Right renal cortex interstitium (tissue), 3 donors: Measurements from ENCODE around the gene ESYT1. TPM values are rescaled to one million over a fixed set of nuclear protein-coding genes. Genes with fewer than 3 reads are reported as not detected.
"Not testable (repeated sequence)": the region's sequence is repeated elsewhere in the genome, so short reads cannot be mapped to it uniquely, and the experiment has no call there.

Source experiments
- DNase-seq, 3 donors: peaks; one replicate each; pipeline ENCODE4 v3.0.0-alpha.2; 2013; ENCODE audit warnings: low read depth in 3 of 3, low spot score in 2 of 3
- polyA plus RNA-seq, 3 donors: library from polyadenylated mRNA; unstranded; fragments of 120-200 nt; gene quantifications; one replicate each; pipeline ENCODE4 v1.2.1, GENCODE V29; 2013; ENCODE audit not compliant: insufficient read length in 3 of 3

Gene ESYT1
- polyA plus RNA-seq, 3 donors = 75.1 to 82.9 (median 77.6) TPM

GRCh38 chr12:56103066-56103711 lies 24.9 kb upstream of the ESYT1 start:
- DNase-seq = no peak

GRCh38 chr12:56103823-56104108 lies 24.3 kb upstream of the ESYT1 start:
- no peak for DNase-seq

- peak; percentile 94 to 99 (median 97) for DNase-seq
Measured at GRCh38 chr12:56104109-56104814, 23.8 kb upstream of the ESYT1 start, which contains the start of gene PA2G4. PA2G4 (plus strand) TSS chr12:56104559; CDS start chr12:56104738, 179 bp downstream.

GRCh38 chr12:56104815-56105608 lies 23.1 kb upstream of the ESYT1 start:
- no peak for DNase-seq

DNA sequence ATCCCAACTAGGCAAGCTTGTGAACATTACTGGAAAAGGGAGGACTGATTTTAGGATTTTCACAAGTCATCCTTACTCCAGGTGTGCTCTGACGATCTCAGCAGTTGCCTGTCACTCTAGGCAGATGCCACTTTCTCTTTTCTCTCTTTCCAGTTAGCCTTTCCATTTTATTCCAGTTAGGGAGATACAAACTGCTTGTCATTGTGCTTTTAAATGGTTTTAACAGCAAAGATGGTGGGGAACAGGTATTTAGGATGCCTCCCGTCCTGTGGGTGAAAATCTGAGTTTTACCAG lies 22.5 kb upstream of the ESYT1 start:
- DNase-seq = no peak

GRCh38 chr12:56107242-56107641 lies 20.8 kb upstream of the ESYT1 start:
- no peak for DNase-seq

DNA sequence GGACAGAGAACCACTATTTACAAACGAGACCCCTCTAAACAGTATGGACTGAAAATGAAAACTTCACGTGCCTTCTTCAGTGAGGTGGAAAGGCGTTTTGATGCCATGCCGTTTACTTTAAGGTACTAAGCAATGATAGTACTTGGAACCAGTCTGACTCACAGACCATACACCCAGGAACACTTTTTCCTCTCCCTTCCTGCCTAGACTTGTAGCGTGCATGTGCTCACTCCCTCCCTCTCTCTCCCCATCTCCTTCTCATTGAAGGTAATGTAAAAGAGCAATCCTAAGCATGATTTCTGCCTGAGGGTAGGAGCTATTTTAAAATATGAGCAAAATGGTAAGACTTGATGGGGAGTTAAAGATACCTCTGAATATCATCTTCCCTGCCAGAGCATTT lies 17.5 kb upstream of the ESYT1 start:
- no peak for DNase-seq

- no peak for DNase-seq
Measured at GRCh38 chr12:56114084-56114483, 14.0 kb upstream of the ESYT1 start.

DNA sequence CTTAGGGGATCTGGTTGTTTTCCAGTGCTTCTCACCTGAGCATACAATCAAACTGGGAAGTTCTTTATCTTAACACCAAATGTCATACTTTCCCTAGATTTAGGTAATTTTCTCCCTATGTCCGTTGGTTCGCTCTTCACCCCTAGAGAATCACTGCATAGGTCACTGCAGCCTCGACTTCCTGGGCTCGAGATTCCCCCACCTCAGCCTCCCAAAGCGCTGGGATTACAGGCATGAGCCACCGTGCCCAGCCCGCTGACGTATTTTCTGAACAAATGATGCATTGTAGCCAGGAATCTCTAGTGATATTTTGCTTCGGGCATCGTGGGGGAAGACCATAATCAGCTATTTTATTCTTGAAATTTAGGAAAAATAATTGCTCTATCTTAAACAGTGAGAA lies 12.7 kb upstream of the ESYT1 start:
- DNase-seq = no peak

DNA sequence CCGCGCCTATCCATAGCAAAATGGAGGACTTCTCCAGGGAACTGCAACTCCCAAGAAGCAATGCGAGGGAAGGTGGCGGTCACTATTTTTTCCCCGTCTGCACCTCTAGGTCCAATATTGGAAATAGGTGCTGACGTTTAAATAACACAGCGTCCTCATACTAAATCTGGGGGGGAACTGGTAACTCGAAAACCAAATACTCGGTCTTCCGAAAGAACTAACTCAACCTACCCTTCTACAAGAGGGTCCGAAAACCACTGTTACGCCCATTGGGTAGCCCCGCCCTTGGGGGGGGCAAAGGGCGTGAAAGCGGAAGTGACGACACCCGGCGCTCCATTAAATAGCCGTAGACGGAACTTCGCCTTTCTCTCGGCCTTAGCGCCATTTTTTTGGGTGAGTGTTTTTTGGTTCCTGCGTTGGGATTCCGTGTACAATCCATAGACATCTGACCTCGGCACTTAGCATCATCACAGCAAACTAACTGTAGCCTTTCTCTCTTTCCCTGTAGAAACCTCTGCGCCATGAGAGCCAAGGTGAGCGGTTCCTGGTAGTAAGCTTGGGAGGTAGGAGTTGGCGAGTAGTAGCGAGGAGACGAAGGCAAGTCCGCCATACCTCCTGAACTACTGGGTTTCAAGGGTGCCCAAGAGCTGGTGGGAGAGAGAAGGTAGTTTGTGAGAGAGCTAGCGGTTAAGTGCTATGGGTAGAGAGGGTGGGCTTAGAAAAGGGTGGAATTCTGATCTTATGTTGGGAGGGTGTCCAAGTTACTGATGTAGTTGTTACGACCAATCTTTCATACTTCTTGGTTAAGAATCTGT lies 11.6 kb upstream of the ESYT1 start, which contains the start of gene RPL41:
RPL41 (plus strand) TSS at position 367 of the 815 bp plus-strand sequence.
- peak; percentile 96 to 99 (median 97) for DNase-seq

DNA sequence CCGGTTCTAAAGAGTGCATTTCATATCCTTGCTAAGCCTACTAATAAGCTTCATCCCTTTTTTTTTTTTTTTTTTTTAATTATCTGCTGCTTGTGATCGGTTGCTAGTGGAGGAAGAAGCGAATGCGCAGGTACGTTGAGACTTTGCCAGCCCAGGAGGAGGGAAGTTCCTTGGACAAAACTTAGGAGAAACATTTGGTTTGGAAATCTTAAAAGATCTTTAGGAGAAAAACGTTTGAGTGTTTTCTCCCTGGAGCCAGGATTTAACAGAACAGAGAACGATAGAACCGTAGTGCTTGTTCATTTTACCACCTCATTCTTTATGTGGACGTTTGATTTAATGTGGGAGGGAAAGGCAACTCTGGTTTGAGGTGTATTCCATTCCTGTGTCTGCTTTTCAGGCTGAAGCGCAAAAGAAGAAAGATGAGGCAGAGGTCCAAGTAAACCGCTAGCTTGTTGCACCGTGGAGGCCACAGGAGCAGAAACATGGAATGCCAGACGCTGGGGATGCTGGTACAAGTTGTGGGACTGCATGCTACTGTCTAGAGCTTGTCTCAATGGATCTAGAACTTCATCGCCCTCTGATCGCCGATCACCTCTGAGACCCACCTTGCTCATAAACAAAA lies 10.9 kb upstream of the ESYT1 start:
- not testable (repeated sequence) for DNase-seq

- peak; percentile 99 for DNase-seq
Measured at GRCh38 chr12:56117778-56118687, 10.0 kb upstream of the ESYT1 start, which contains the start of gene ZC3H10. ZC3H10 (plus strand) TSS chr12:56118266; CDS start chr12:56120563, 2,297 bp downstream.

DNA sequence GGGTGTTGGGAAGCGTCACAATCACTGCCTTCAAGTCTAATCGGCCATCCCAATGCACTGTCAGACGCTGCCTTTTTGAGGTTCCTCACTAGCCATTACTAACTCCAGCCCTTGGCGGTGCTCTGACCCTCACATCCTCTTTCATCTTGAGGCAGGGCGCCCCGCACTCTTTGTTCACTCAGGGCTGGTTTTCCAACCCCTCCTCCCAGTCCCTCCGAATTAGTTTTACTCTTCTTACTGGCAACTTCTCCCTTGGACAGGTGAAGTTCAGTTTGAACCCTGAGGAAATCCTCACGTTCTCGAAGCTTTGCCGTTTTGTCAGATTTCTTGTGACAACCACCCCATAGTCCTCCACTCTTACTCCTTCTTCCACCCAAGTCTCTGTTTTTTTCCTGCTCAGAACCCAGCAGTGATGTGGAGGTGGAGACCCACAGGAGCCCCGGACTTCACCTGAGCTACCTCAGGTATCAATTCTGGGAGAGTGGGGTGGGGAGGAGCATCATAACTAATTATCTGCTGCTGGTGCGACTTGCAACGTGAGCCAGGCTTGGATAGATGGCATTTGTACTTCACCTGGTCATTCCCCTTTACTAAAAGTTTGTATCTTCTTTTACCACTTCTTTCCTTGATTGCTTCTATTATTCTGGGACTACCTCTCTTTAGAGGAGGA lies 9.2 kb upstream of the ESYT1 start:
- no peak for DNase-seq

DNA sequence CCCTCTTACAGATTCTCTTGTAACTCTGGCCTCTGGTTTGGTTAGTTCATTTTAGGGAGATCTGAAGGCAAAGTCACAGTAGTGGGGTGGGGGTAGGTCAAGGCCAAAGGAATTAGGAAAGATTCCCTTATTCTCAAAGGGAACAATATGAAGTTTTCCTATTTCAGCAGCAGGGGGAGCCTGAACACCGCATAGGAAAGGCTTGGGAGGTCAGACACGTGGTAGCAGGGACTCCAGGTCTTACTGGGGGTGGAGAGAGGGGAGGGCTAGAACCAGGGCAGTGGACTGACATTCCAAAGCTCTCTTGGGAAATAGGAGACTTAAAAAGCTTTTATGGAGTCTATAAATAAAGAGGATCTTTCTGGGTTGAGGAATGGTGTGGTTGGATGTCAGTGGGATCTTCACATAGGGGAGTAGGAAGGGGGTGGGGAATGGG lies 8.7 kb upstream of the ESYT1 start:
- DNase-seq = no peak

GRCh38 chr12:56120158-56120846 lies 7.8 kb upstream of the ESYT1 start:
- DNase-seq = no peak

DNA sequence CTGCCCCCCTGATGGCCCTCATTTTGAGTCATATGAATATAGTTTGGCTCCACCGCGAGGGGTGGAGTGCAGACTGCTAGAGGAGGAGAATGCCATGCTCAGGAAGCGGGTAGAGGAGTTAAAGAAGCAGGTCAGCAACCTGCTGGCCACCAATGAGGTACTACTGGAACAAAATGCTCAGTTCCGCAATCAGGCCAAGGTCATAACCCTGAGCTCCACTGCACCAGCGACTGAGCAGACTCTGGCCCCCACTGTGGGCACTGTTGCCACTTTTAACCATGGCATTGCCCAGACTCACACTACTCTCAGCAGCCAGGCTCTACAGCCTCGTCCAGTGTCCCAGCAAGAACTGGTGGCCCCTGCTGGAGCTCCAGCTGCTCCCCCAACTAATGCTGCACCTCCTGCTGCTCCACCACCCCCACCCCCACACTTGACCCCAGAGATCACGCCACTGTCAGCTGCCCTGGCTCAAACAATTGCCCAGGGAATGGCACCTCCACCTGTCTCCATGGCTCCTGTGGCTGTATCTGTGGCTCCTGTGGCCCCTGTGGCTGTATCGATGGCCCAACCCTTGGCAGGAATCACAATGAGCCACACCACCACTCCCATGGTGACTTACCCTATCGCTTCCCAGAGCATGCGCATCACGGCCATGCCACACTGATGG lies 6.7 kb upstream of the ESYT1 start:
- DNase-seq = no peak

- no peak for DNase-seq
Measured at GRCh38 chr12:56122637-56123036, 5.4 kb upstream of the ESYT1 start.

DNA sequence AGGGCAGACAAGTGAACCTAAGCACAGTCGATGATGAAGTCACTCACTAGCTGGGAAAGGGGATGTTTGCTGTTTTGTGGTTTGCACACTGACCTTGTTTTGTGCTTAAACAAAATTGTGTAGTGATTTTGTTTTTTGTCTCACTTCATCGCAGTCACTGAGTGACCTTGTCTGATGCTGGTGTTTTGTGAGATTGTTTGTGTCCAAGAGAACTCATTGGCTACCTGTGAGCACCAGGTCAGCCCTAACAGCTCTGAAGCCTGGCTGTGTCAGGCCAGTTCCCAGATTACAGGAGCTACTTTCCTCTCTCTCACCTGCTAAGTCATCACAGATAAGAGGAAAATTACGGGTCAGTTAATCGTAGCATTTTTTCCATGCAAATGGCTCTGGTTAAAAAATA lies 3.9 kb upstream of the ESYT1 start:
- no peak for DNase-seq
